H1 (cell line): ENCODE results near the gene MRTFA. TPM values are rescaled to one million over a fixed set of nuclear protein-coding genes. Genes with fewer than 3 reads are reported as not detected.
"Not testable (repeated sequence)": the region's sequence is repeated elsewhere in the genome, so short reads cannot be mapped to it uniquely, and the experiment has no call there.

ENCODE experiments used
- CTCF ChIA-PET: fragments of 300-600 bp; sonication (Branson Sonifier 250); formaldehyde crosslinking; loops from one replicate; lab custom pipeline; 2021; ENCODE audit not compliant: partially characterized antibody; lab: Charles Lee
- POLR2A ChIA-PET: fragments of 300-600 bp; sonication (Branson Sonifier 250); formaldehyde crosslinking; loops from one replicate; lab custom pipeline; 2021; ENCODE audit warnings: inconsistent platforms; ENCODE audit not compliant: partially characterized antibody; lab: Charles Lee
- DNase-seq, 2 experiments: peaks; one replicate each; pipeline versions ENCODE4 v3.0.0 to v3.0.0-alpha.2; 2010 to 2022; ENCODE audit warnings: low spot score in 2 of 2, low read depth in 1 of 2, mixed read lengths in 1 of 2
- FAIRE-seq: peaks from 2 replicates; lab custom pipeline; 2011; peaks lifted over from hg19 to GRCh38; lab: Jason Lieb, UNC
- H2AFZ ChIP-seq: 2 replicates; pipeline ENCODE4 v1.8.1; 2012; ENCODE audit warnings: low read length, inconsistent platforms
- H2AK5ac ChIP-seq: 2 replicates; pipeline ENCODE4 v1.6.1; 2013; ENCODE audit warnings: low read depth, low read length
- H2BK120ac ChIP-seq: replicated peaks from 2 replicates; pipeline ENCODE3; 2013; ENCODE audit warnings: low read depth, low read length, inconsistent platforms
- H2BK12ac ChIP-seq: 2 replicates; pipeline ENCODE4 v1.6.1; 2013; ENCODE audit warnings: low read depth, low read length
- H2BK15ac ChIP-seq: 2 replicates; pipeline ENCODE4 v1.6.1; 2013; ENCODE audit warnings: low read length
- H2BK20ac ChIP-seq: 2 replicates; pipeline ENCODE4 v1.6.1; 2013; ENCODE audit warnings: low read length
- H2BK5ac ChIP-seq: 2 replicates; pipeline ENCODE4 v1.6.1; 2013; ENCODE audit warnings: low read depth, low read length
- H3K14ac ChIP-seq: 2 replicates; pipeline ENCODE4 v1.6.1; 2013; ENCODE audit warnings: inconsistent platforms; ENCODE audit not compliant: insufficient read length
- H3K18ac ChIP-seq: 2 replicates; pipeline ENCODE4 v1.6.1; 2013; ENCODE audit warnings: low read length; ENCODE audit errors: extremely low read depth
- H3K23ac ChIP-seq: 2 replicates; pipeline ENCODE4 v1.6.1; 2013; ENCODE audit warnings: inconsistent platforms; ENCODE audit not compliant: insufficient read length
- H3K23me2 ChIP-seq: 2 replicates; pipeline ENCODE4 v1.6.1; 2013; ENCODE audit warnings: low read depth, low read length
- H3K27ac ChIP-seq: 2 replicates; pipeline ENCODE4 v1.6.1; 2011; ENCODE audit warnings: low read depth, low read length, inconsistent platforms
- H3K27me3 ChIP-seq, 4 experiments: replicated peaks in 1 of 4; 1 replicate in 1 of 4; 2 replicates in 3 of 4; pipeline versions ENCODE4 v1.6.1 to v1.8.1; 2011 to 2013; ENCODE audit warnings: low read length in 3 of 4, mild to moderate bottlenecking in 3 of 4, inconsistent platforms in 2 of 4, mixed read lengths in 2 of 4, moderate library complexity in 1 of 4; ENCODE audit not compliant: control insufficient read depth in 3 of 4, insufficient read depth in 3 of 4; ENCODE audit errors: extremely low read depth in 1 of 4
- H3K36me3 ChIP-seq, 4 experiments: 2 replicates each; pipeline versions ENCODE4 v1.6.1 to v1.8.1; 2011 to 2013; ENCODE audit warnings: mild to moderate bottlenecking in 4 of 4, low read length in 3 of 4, moderate library complexity in 2 of 4, control low read depth in 1 of 4, inconsistent platforms in 1 of 4; ENCODE audit not compliant: insufficient read depth in 4 of 4, control insufficient read depth in 2 of 4
- H3K4ac ChIP-seq: replicated peaks from 2 replicates; pipeline ENCODE3; 2013; ENCODE audit warnings: low read length, low read depth, mixed read lengths, inconsistent platforms; ENCODE audit not compliant: insufficient read length
- H3K4me1 ChIP-seq, 4 experiments: replicated peaks in 1 of 4; 1 replicate in 1 of 4; 2 replicates in 3 of 4; pipeline versions ENCODE4 v1.6.1 to v1.8.1; 2011 to 2013; ENCODE audit warnings: low read length in 3 of 4, inconsistent platforms in 2 of 4, mixed read lengths in 1 of 4; ENCODE audit not compliant: insufficient read depth in 4 of 4, control insufficient read depth in 3 of 4
- H3K4me2 ChIP-seq, 2 experiments: 2 replicates each; pipeline versions ENCODE4 v1.6.1 to v1.8.1; 2011 to 2013; ENCODE audit warnings: low read depth in 2 of 2, low read length in 2 of 2, control low read depth in 1 of 2, inconsistent platforms in 1 of 2, mild to moderate bottlenecking in 1 of 2; ENCODE audit not compliant: insufficient read depth in 1 of 2
- H3K4me3 ChIP-seq, 4 experiments: fragments of 200-600, 300-600 bp in 1 of 4; sonication (generic), shearing (Covaris generic), sonication (Bioruptor Twin) in 1 of 4; 2 replicates each; pipeline versions ENCODE4 v1.5.1 to v1.8.1; 2011 to 2016; ENCODE audit warnings: low read length in 4 of 4, low read depth in 3 of 4, control low read depth in 2 of 4, inconsistent platforms in 2 of 4, mild to moderate bottlenecking in 2 of 4, mixed read lengths in 1 of 4, moderate library complexity in 1 of 4; ENCODE audit not compliant: insufficient read depth in 2 of 4; ENCODE audit errors: extremely low read depth in 1 of 4
- H3K56ac ChIP-seq: replicated peaks from 2 replicates; pipeline ENCODE3; 2013; ENCODE audit warnings: low read depth, mild to moderate bottlenecking, mixed read lengths, low read length, inconsistent platforms; ENCODE audit not compliant: insufficient read length
- H3K79me1 ChIP-seq: 2 replicates; pipeline ENCODE4 v1.6.1; 2013; ENCODE audit warnings: low read depth, low read length, control low read depth
- H3K79me2 ChIP-seq, 2 experiments: 2 replicates each; pipeline versions ENCODE4 v1.6.1 to v1.8.1; 2012 to 2013; ENCODE audit warnings: low read length in 2 of 2, mild to moderate bottlenecking in 2 of 2, inconsistent platforms in 1 of 2; ENCODE audit not compliant: insufficient read depth in 2 of 2, control insufficient read depth in 1 of 2
- H3K9ac ChIP-seq, 4 experiments: replicated peaks in 1 of 4; 1 replicate in 1 of 4; 2 replicates in 3 of 4; pipeline versions ENCODE4 v1.6.1 to v1.8.1; 2011 to 2013; ENCODE audit warnings: low read depth in 3 of 4, low read length in 3 of 4, control low read depth in 2 of 4, mild to moderate bottlenecking in 2 of 4, moderate library complexity in 2 of 4, inconsistent platforms in 1 of 4; ENCODE audit errors: extremely low read depth in 1 of 4
- H3K9me3 ChIP-seq, 2 experiments: 2 replicates each; pipeline versions ENCODE4 v1.6.1 to v1.8.1; 2012 to 2013; ENCODE audit warnings: mild to moderate bottlenecking in 2 of 2, moderate library complexity in 2 of 2, control low read depth in 1 of 2, inconsistent platforms in 1 of 2, low read depth in 1 of 2, low read length in 1 of 2, mixed read lengths in 1 of 2; ENCODE audit not compliant: insufficient read depth in 2 of 2
- H4K20me1 ChIP-seq, 2 experiments: replicated peaks in 1 of 2; 2 replicates each; pipeline versions ENCODE3 to v1.8.1; 2011 to 2013; ENCODE audit warnings: inconsistent platforms in 2 of 2, low read length in 2 of 2, mild to moderate bottlenecking in 1 of 2; ENCODE audit not compliant: insufficient read depth in 2 of 2, control insufficient read depth in 1 of 2
- H4K5ac ChIP-seq: 2 replicates; pipeline ENCODE4 v1.6.1; 2013; ENCODE audit warnings: low read length, low read depth, mixed read lengths, inconsistent platforms; ENCODE audit not compliant: insufficient read length
- H4K8ac ChIP-seq: 2 replicates; pipeline ENCODE4 v1.8.0; 2013; ENCODE audit warnings: mild to moderate bottlenecking, moderate library complexity, low read length, inconsistent platforms; ENCODE audit not compliant: insufficient read depth; ENCODE audit errors: extremely low read depth
- H4K91ac ChIP-seq: replicated peaks from 2 replicates; pipeline ENCODE3; 2013; ENCODE audit warnings: low read length, mixed read lengths, inconsistent platforms; ENCODE audit not compliant: insufficient read length
- CEBPB ChIP-seq: IDR thresholded peaks from 2 replicates; pipeline ENCODE4 v1.6.1; 2012; ENCODE audit warnings: low read depth, low read length
- E2F6 ChIP-seq: IDR thresholded peaks from 2 replicates; pipeline ENCODE4 v1.6.1; 2012; ENCODE audit warnings: inconsistent platforms
- PHF8 ChIP-seq: fragments of 200-600 bp; sonication (generic); conservative IDR thresholded peaks from 2 replicates; pipeline ENCODE4 v1.7.1; 2012; ENCODE audit warnings: low read depth, mild to moderate bottlenecking, inconsistent platforms, low read length, moderate library complexity
- POU5F1 ChIP-seq: IDR thresholded peaks from 2 replicates; pipeline ENCODE4 v1.6.1; 2011; ENCODE audit warnings: low read depth, mild to moderate bottlenecking, low read length, moderate library complexity
- RBBP5 ChIP-seq: IDR thresholded peaks from 2 replicates; pipeline ENCODE4 v1.7.1; 2012; ENCODE audit warnings: low read depth, mild to moderate bottlenecking, inconsistent platforms, low read length, moderate library complexity, borderline replicate concordance
- RXRA ChIP-seq: IDR thresholded peaks from 2 replicates; pipeline ENCODE4 v1.6.1; 2011; ENCODE audit warnings: low read depth, mild to moderate bottlenecking, low read length, moderate library complexity; ENCODE audit not compliant: insufficient read depth
- TAF1 ChIP-seq: IDR thresholded peaks from 2 replicates; pipeline ENCODE4 v1.6.1; 2011; ENCODE audit warnings: mild to moderate bottlenecking, low read depth, low read length
- WGBS, 2 experiments: shearing (Covaris generic) in 1 of 2; methylation state at CpG; one replicate each; pipeline versions ENCODE4 v1.1.6 to v1.1.7; 2013 to 2015; ENCODE audit warnings: low lambda C conversion rate in 2 of 2, mixed read lengths in 2 of 2, inconsistent platforms in 1 of 2, low coverage in 1 of 2, missing lambda C conversion rate in 1 of 2; ENCODE audit not compliant: insufficient replicate concordance in 2 of 2, insufficient coverage in 1 of 2, insufficient read length in 1 of 2; ENCODE audit errors: extremely low coverage in 1 of 2, missing lambda C conversion rate in 1 of 2; 5-methylcytosine and 5-hydroxymethylcytosine counted together
- polyA plus RNA-seq, 7 experiments: library from polyadenylated mRNA; depleted of rRNA in 3 of 7; stranded (reverse) in 5 of 7; unstranded in 2 of 7; fragments of >200 nt in 5 of 7; fragments of 200-250 nt in 2 of 7; gene quantifications; 1 replicate in 5 of 7; 2 replicates in 1 of 7; 4 replicates in 1 of 7; pipeline versions ENCODE4 v1.2.1 to v1.2.3, GENCODE V29; 2011 to 2013; ENCODE audit warnings: missing spikeins in 2 of 7, mixed read lengths in 2 of 7
- total RNA-seq: library from RNA; stranded (reverse); fragmentation: NEBNext Ultra II Directional; extraction: Animal tissue kit (Norgen Biotek cat#: 25700); gene quantifications from 2 replicates; pipeline ENCODE4 v1.2.1, GENCODE V29; 2021

MRTFA gene
- total and polyA plus RNA-seq, 2 of the 8 experiments (the other 6 are each of a cell fraction or from before 2014, with no cell fraction given) = 5.4 to 37.9 TPM

GRCh38 chr22:40509401-40510134, 127.0 kb downstream of the MRTFA start (continued):
- TF ChIP-seq E2F6 (no peak), RBBP5 (no peak), RXRA (no peak), CEBPB (no peak), PHF8 (no peak), TAF1 (no peak), POU5F1 (no peak)

- H3K23ac ChIP-seq, H3K79me2 ChIP-seq, H2BK15ac ChIP-seq, H3K36me3 ChIP-seq, H3K18ac ChIP-seq, H3K79me1 ChIP-seq, H4K8ac ChIP-seq, H3K27me3 ChIP-seq, POLR2A ChIA-PET, H2AK5ac ChIP-seq, H3K4me2 ChIP-seq, H3K27ac ChIP-seq, H2BK5ac ChIP-seq, DNase-seq, H2BK120ac ChIP-seq, H3K4ac ChIP-seq, H4K91ac ChIP-seq, H2BK12ac ChIP-seq, H4K20me1 ChIP-seq, H3K14ac ChIP-seq, H2AFZ ChIP-seq, H3K23me2 ChIP-seq, H3K9me3 ChIP-seq, H3K56ac ChIP-seq, H3K9ac ChIP-seq, H3K4me1 ChIP-seq, H3K4me3 ChIP-seq, FAIRE-seq, H2BK20ac ChIP-seq, H4K5ac ChIP-seq: not testable (repeated sequence)
- WGBS, 2 experiments = 90% methylated on average over 8 of the region's 8 CpGs; no CpG with 5 or more reads in 1 of the 2 experiments
- CTCF ChIA-PET = interaction anchor here (0.9 to 6.4 kb wide), 6 partner anchors 13 to 71 kb away, joined by 3 to 31 read pairs (median 4); no protein-coding TSS in a partner anchor
These were observed 128.5 kb downstream of the MRTFA start for GRCh38 chr22:40508046-40508445.
